Heart left ventricle (tissue), 16 donors: ENCODE results near the gene SEC63. TPM values are rescaled to one million over a fixed set of nuclear protein-coding genes. Genes with fewer than 3 reads are reported as not detected.
A peak's percentile ranks its signal among the peaks of the same experiment; 100 is the strongest.
"Not testable (repeated sequence)": the region's sequence is repeated elsewhere in the genome, so short reads cannot be mapped to it uniquely, and the experiment has no call there.

Experiments
- ATAC-seq, 4 donors: fragments of 200-7000 bp; cut with Tn5 transposase; one replicate each; pipeline ENCODE4 v1.9.1; 2020 to 2022; ENCODE audit warnings: moderate library complexity in 4 of 4, mild to moderate bottlenecking in 3 of 4, moderate number of reproducible peaks in 1 of 4
- DNase-seq, 5 donors: peaks; one replicate each; pipeline ENCODE4 v3.0.0-alpha.2; 2020
- H3K27ac ChIP-seq, 12 donors: fragments of 200-600 bp; sonication (generic) in 4 of 12; one replicate each; pipeline versions ENCODE4 v1.5.0 to v1.8.0; 2016 to 2022; ENCODE audit warnings: mild to moderate bottlenecking in 2 of 12
- H3K27me3 ChIP-seq, 9 donors: fragments of 200-600 bp; sonication (generic) in 2 of 9; one replicate each; pipeline versions ENCODE4 v1.5.1 to v1.8.0; 2016 to 2022; ENCODE audit warnings: mild to moderate bottlenecking in 3 of 9
- H3K36me3 ChIP-seq, 9 donors: fragments of 200-600 bp; sonication (generic) in 2 of 9; one replicate each; pipeline versions ENCODE4 v1.5.0 to v1.8.0; 2018 to 2022; ENCODE audit warnings: mild to moderate bottlenecking in 2 of 9
- H3K4me1 ChIP-seq, 12 donors: fragments of 200-600 bp; sonication (generic) in 4 of 12; one replicate each; pipeline versions ENCODE4 v1.5.0 to v1.8.0; 2016 to 2022; ENCODE audit warnings: mild to moderate bottlenecking in 3 of 12
- H3K4me3 ChIP-seq, 12 donors: fragments of 200-600 bp; sonication (generic) in 4 of 12; one replicate each; pipeline versions ENCODE4 v1.5.0 to v1.8.0; 2017 to 2022; ENCODE audit warnings: mild to moderate bottlenecking in 9 of 12, moderate library complexity in 4 of 12
- H3K9me3 ChIP-seq, 12 donors: fragments of 200-600 bp; sonication (generic) in 4 of 12; one replicate each; pipeline versions ENCODE4 v1.5.0 to v1.8.0; 2016 to 2022; ENCODE audit warnings: mild to moderate bottlenecking in 1 of 12
- POLR2A ChIP-seq, 2 donors: fragments of 450-650 bp; IDR thresholded peaks; one replicate each; pipeline ENCODE4 v1.6.1; 2017; ENCODE audit warnings: antibody characterized with exemption in 2 of 2, mild to moderate bottlenecking in 2 of 2, moderate library complexity in 2 of 2
- WGBS, 4 donors: extraction: QIAGEN DNeasy Blood & Tissue Kit in 2 of 4; methylation state at CpG; one replicate each; pipeline versions ENCODE4 v1.1.5 to v1.1.7; 2013 to 2018; 5-methylcytosine and 5-hydroxymethylcytosine counted together
- intact Hi-C, 10 donors: fragments of 100-400 bp; cut with DNase I; formaldehyde crosslinking; loops; one replicate each; pipeline versions ENCODE4 v1.11.1 to v1.14.2; 2022
- polyA plus RNA-seq, 2 donors: library from polyadenylated mRNA; stranded (reverse); fragments of 200-250 nt; gene quantifications; one replicate each; pipeline ENCODE4 v1.2.3, GENCODE V29; 2013
- total RNA-seq, 9 donors: library from RNA; depleted of rRNA in 2 of 9; stranded (reverse); fragments of >200 nt in 2 of 9; fragmentation: NEBNext Ultra II Directional in 3 of 9; extraction: Animal tissue kit (Norgen Biotek cat#: 25700) in 3 of 9; gene quantifications; one replicate each; pipeline versions ENCODE4 v1.1.0 to v1.2.4, GENCODE V29; 2016 to 2023
- TF ChIP-seq, protein P1 (sequence below), 12 donors: fragments of 200-600 bp; sonication (generic) in 4 of 12; IDR thresholded peaks; one replicate each; pipeline versions ENCODE4 v1.5.0 to v1.8.0; 2018 to 2022; ENCODE audit warnings: antibody characterized with exemption in 12 of 12, mild to moderate bottlenecking in 5 of 12
- donor health status: ischemic (EF 13 %, LVEDD 7.1; RV severe dilation, severe dysfunction).
- donor health status: healthy with polysubstance abuse.
- donor health status: DM: no; HTN: yes; CAD: no.
- donor health status: DM: no; HTN: no; CAD: no.
- donor health status: ischemic (EF 25% LVEDD 6.9; RV normal size, moderate dysfunction).
- donor health status: ischemic (EF 25% LVEDD 5.7; RV mildly dilated, moderate dysfunction).
- donor health status: healthy.
- donor health status: DM: yes; HTN: yes; CAD: no.
- donor health status: ischemic (EF 35%, LVEDD 5.7; RV mildly dilated, moderate dysfunction).
- donor health status: nonischemic (EF 11% LVEDD 7.7; RV severe dilation, severe dysfunction).
- donor health status: DM: yes; HTN: yes; CAD: no.
- donor health status: PGD.
- donor health status: ischemic (EF 29% LVEDD 5.4; RV normal size, mild dysfunction).
- donor health status: nonischemic (EF 23%, LVEDD 6.1; RV moderate dilation, normal function).

Gene SEC63
- total and polyA plus RNA-seq, 11 donors: 15.3 to 64.9 (median 52.5) TPM

- H3K4me3 ChIP-seq: peak overlapping the region; percentile 69 to 99 (median 84)
- WGBS, 4 donors: 7 to 8% (median 7%) methylated on average over 9 of the region's 9 CpGs
- H3K36me3 ChIP-seq: peaks cover 0 to 8% (median 0%) of the 10 kb centered on the region in 9 donors
- TF ChIP-seq, protein P1, sequence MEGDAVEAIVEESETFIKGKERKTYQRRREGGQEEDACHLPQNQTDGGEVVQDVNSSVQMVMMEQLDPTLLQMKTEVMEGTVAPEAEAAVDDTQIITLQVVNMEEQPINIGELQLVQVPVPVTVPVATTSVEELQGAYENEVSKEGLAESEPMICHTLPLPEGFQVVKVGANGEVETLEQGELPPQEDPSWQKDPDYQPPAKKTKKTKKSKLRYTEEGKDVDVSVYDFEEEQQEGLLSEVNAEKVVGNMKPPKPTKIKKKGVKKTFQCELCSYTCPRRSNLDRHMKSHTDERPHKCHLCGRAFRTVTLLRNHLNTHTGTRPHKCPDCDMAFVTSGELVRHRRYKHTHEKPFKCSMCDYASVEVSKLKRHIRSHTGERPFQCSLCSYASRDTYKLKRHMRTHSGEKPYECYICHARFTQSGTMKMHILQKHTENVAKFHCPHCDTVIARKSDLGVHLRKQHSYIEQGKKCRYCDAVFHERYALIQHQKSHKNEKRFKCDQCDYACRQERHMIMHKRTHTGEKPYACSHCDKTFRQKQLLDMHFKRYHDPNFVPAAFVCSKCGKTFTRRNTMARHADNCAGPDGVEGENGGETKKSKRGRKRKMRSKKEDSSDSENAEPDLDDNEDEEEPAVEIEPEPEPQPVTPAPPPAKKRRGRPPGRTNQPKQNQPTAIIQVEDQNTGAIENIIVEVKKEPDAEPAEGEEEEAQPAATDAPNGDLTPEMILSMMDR (IDR thresholded peaks at IDR 0.05): no peak
- peak overlapping the region in 11 of 12 donors; percentile 84 to 95 (median 92) for H3K27ac ChIP-seq
- ATAC-seq (no peak), DNase-seq (no peak)
- no peaks in the 10 kb centered on the region for H3K27me3 ChIP-seq
- no peaks in the 10 kb centered on the region for H3K9me3 ChIP-seq
- H3K4me1 ChIP-seq: peaks cover 0 to 41% (median 27%) of the 10 kb centered on the region in 12 donors
- intact Hi-C loops: loop anchor here in 2 of 10 donors (5.0 to 10.0 kb wide), 2 partner anchors 118 to 306 kb away; partner anchors contain the start of genes OSTM1 (in 1 of the 2) and SNX3 (in 1 of the 2)
These were observed 1.3 kb downstream of the SEC63 start for GRCh38 chr6:107956586-107957307.

DNA sequence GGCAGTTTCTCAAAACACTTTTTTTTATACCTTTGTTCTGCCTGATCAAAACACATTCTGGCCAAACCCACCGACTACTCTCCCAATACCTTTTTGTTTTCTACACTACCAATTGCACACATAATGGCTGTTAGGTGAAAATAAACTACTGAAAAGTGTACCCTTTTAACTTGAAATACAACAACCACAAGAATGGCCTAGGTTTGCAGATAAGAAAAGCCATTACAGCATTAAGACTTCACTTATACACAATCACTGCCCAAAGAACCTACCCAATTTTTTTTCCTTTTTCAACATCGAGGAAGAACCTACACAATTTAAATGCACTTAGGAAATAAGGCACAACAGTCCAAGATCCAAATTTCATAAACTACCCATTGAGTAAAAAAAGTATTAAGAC is 1.8 kb downstream of the SEC63 start:
- intact Hi-C loops: loop anchor here in 2 of 10 donors (5.0 to 10.0 kb wide), 2 partner anchors 119 to 306 kb away; partner anchors contain the start of genes OSTM1 (in 1 of the 2) and SNX3 (in 1 of the 2)

GRCh38 chr6:107953858-107954414 is 4.1 kb downstream of the SEC63 start:
- DNase-seq, H3K9me3 ChIP-seq, H3K27me3 ChIP-seq, ATAC-seq, H3K36me3 ChIP-seq, H3K4me3 ChIP-seq, H3K27ac ChIP-seq: not testable (repeated sequence)
- intact Hi-C loops: loop anchor here in 1 of 10 donors (10.0 kb wide), 1 partner anchor 121 kb away; the partner anchor contains the start of gene OSTM1
- 86 to 92% (median 91%) methylated on average over 17 to 18 of the region's 19 CpGs for WGBS, 4 donors
- H3K4me1 ChIP-seq: peaks cover 0 to 61% (median 36%) of the 10 kb centered on the region in 12 donors

More for the DNA sequence above, 1.8 kb downstream of the SEC63 start:
- DNase-seq (no peak), ATAC-seq (no peak)
- Histone ChIP-seq H3K9me3 (no peaks in the 10 kb centered on the region), H3K27me3 (no peaks in the 10 kb centered on the region), H3K4me1 (peaks cover 0 to 43% (median 28%) of the 10 kb centered on the region in 12 donors), H3K36me3 (peaks cover 0 to 8% (median 0%) of the 10 kb centered on the region in 9 donors), H3K27ac (peak overlapping the region in 3 of 12 donors; percentile 88 to 93 (median 93)), H3K4me3 (peak overlapping the region in 7 of 12 donors; percentile 82 to 99 (median 92))
- 52 to 65% (median 59%) methylated on average over 2 of the region's 2 CpGs for WGBS, 4 donors
- TF ChIP-seq POLR2A (IDR thresholded peaks at IDR 0.05): no peak
- TF ChIP-seq, protein P1 (IDR thresholded peaks at IDR 0.05): no peak

DNA sequence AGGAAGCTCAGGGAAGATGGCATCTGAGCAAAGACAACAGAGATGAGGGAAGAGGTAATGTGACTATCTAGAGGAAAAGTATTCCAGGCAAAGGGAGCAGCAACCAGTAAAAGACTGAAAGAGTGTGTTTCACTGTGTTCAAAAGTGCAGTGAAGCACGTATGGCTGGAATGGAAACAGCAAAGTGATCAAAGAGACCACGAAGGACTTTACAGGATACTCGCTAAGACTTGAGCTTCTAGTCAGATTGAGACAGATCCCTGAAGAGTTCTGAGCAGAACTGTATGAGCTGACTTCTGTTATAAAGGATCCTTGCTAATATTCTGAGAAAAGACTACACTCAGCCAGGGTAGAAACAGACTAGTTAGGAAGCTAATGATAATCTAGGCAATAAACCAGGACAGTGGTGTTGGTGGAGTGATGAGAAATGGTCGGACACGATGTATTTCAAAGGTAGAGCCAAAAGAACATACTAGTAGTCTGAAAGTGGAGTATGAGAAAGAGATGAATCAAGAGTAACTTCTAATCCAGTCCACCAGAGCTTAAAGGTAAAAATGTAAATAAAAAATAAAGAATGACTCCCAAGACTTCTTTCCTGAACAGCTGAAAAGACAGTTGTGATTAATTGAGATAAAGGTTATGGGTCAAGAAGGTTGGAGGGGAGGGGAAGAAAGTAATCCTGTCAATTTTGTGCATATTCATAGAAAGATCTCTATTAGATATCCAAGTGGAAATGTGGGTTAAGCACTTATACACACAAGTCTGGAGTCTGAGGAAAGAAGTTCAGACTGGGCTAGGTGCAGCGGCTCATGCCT is 14.2 kb downstream of the SEC63 start:
- Histone ChIP-seq H3K27ac (no peak overlapping the region), H3K4me1 (peaks cover 0 to 33% (median 13%) of the 10 kb centered on the region in 12 donors), H3K9me3 (no peaks in the 10 kb centered on the region), H3K36me3 (no peaks in the 10 kb centered on the region), H3K27me3 (no peaks in the 10 kb centered on the region), H3K4me3 (no peak overlapping the region)
- DNase-seq (no peak), ATAC-seq (peak in 1 of 4 donors; percentile 16)
- TF ChIP-seq POLR2A (IDR thresholded peaks at IDR 0.05): no peak
- TF ChIP-seq, protein P1 (IDR thresholded peaks at IDR 0.05): no peak
- intact Hi-C loops: no loop called here
- WGBS, 4 donors: 69 to 74% (median 69%) methylated on average over 6 of the region's 6 CpGs
